Measurements from ENCODE around the gene ARAP1. TPM values are rescaled to one million over a fixed set of nuclear protein-coding genes. Genes with fewer than 3 reads are reported as not detected.

ARAP1 gene
- total and polyA plus RNA-seq, 2 of the 8 experiments (the other 6 are each of a cell fraction or from before 2014, with no cell fraction given) = 25.7 to 61.6 TPM

- Histone ChIP-seq H3K27me3 (replicated peaks in 1 of 4; ENCODE audit: control insufficient read depth in 3 of 4, extremely low read depth in 1 of 4, insufficient read depth in 3 of 4, low read length in 3 of 4) (peaks cover 0 to 29% (median 24%) of the 10 kb centered on the region in 4 experiments; a peak in 6 of 7 replicates), H3K9me3 (ENCODE audit: insufficient read depth in 2 of 2, low read depth in 1 of 2, low read length in 1 of 2) (peaks cover 5 to 8% of the 10 kb centered on the region in 2 experiments), H2BK12ac (ENCODE audit: low read depth, low read length) (no peak overlapping the region), H3K4me3 (ENCODE audit: extremely low read depth in 1 of 4, insufficient read depth in 2 of 4, low read depth in 3 of 4, low read length in 4 of 4) (no peak overlapping the region), H4K91ac (replicated peaks; ENCODE audit: insufficient read length, low read length) (no peak overlapping the region), H3K14ac (ENCODE audit: insufficient read length) (no peak overlapping the region), H2BK20ac (ENCODE audit: low read length) (no peak overlapping the region), H3K36me3 (ENCODE audit: control insufficient read depth in 2 of 4, insufficient read depth in 4 of 4, low read length in 3 of 4) (no peaks in the 10 kb centered on the region), H4K5ac (ENCODE audit: insufficient read length, low read depth, low read length) (no peak overlapping the region), H3K79me2 (ENCODE audit: control insufficient read depth in 1 of 2, insufficient read depth in 2 of 2, low read length in 2 of 2) (no peaks in the 10 kb centered on the region), H3K23ac (ENCODE audit: insufficient read length) (no peak overlapping the region), H4K8ac (ENCODE audit: extremely low read depth, insufficient read depth, low read length) (no peak overlapping the region), H2AK5ac (ENCODE audit: low read depth, low read length) (no peak overlapping the region), H3K56ac (replicated peaks; ENCODE audit: insufficient read length, low read depth, low read length) (peak overlapping the region; percentile 18), H3K9ac (replicated peaks in 1 of 4; ENCODE audit: extremely low read depth in 1 of 4, low read depth in 3 of 4, low read length in 3 of 4) (no peak overlapping the region), H2BK15ac (ENCODE audit: low read length) (no peak overlapping the region), H3K4me1 (replicated peaks in 1 of 4; ENCODE audit: control insufficient read depth in 3 of 4, insufficient read depth in 4 of 4, low read length in 3 of 4) (peaks cover 0 to 23% (median 17%) of the 10 kb centered on the region in 4 experiments; a peak in 6 of 7 replicates), H3K79me1 (ENCODE audit: low read depth, low read length) (no peaks in the 10 kb centered on the region), H3K4me2 (ENCODE audit: insufficient read depth in 1 of 2, low read depth in 2 of 2, low read length in 2 of 2) (no peak overlapping the region; a peak in 1 of 4 replicates), H3K18ac (ENCODE audit: extremely low read depth, low read length) (no peak overlapping the region), H3K4ac (replicated peaks; ENCODE audit: insufficient read length, low read depth, low read length) (no peak overlapping the region), H2BK120ac (replicated peaks; ENCODE audit: low read depth, low read length) (no peak overlapping the region), H4K20me1 (replicated peaks in 1 of 2; ENCODE audit: control insufficient read depth in 1 of 2, insufficient read depth in 2 of 2, low read length in 2 of 2) (peaks cover under 1 to 14% of the 10 kb centered on the region in 2 experiments), H3K27ac (ENCODE audit: low read depth, low read length) (no peak overlapping the region), H2AFZ (ENCODE audit: low read length) (no peak overlapping the region), H2BK5ac (ENCODE audit: low read depth, low read length) (no peak overlapping the region), H3K23me2 (ENCODE audit: low read depth, low read length) (peaks cover 8% of the 10 kb centered on the region; the same call in 1 of the 2 replicates)
- 80% methylated on average over 4 of the region's 4 CpGs; no CpG with 5 or more reads in 1 of the 2 experiments for WGBS, 2 experiments (ENCODE audit: extremely low coverage in 1 of 2, insufficient coverage in 1 of 2, insufficient read length in 1 of 2, insufficient replicate concordance in 2 of 2, low coverage in 1 of 2, low lambda C conversion rate in 2 of 2, missing lambda C conversion rate in 1 of 2)
- DNase-seq (ENCODE audit: low read depth in 1 of 2, low spot score in 2 of 2) = no peak
- POLR2A ChIA-PET (ENCODE audit: partially characterized antibody) = interaction anchor here (0.9 to 2.0 kb wide), 4 partner anchors 9 to 98 kb away, joined by 3 to 5 read pairs (median 4); no protein-coding TSS in a partner anchor
- FAIRE-seq = no peak
- CTCF ChIA-PET (ENCODE audit: partially characterized antibody) = interaction anchor here (0.8 to 19.1 kb wide), 7 partner anchors 11 to 201 kb away, joined by 3 to 384 read pairs (median 4); no protein-coding TSS in a partner anchor
- TF ChIP-seq RNF2 (IDR thresholded peaks at IDR 0.05; ENCODE audit: borderline replicate concordance, low read depth, low read length, missing control alignments, poor library complexity, severe bottlenecking) (no peak), GABPA (IDR thresholded peaks at IDR 0.05; ENCODE audit: borderline replicate concordance, insufficient read depth, low read length) (no peak), RAD21 (IDR thresholded peaks at IDR 0.05 in 1 of 2, conservative IDR thresholded peaks at IDR 0.05 in 1 of 2; ENCODE audit: low read depth in 2 of 2, low read length in 2 of 2) (no peak), SIN3A (conservative IDR thresholded peaks at IDR 0.05 in 1 of 2, IDR thresholded peaks at IDR 0.05 in 1 of 2; ENCODE audit: low read depth in 1 of 2, low read length in 2 of 2) (no peak), SRF (IDR thresholded peaks at IDR 0.05; ENCODE audit: low read depth, low read length) (no peak), RBBP5 (IDR thresholded peaks at IDR 0.05; ENCODE audit: borderline replicate concordance, low read depth, low read length) (no peak), CBX5 (IDR thresholded peaks at IDR 0.05; ENCODE audit: low read depth, low read length) (no peak), NANOG (IDR thresholded peaks at IDR 0.05; ENCODE audit: insufficient read depth, low read depth, low read length, poor library complexity, severe bottlenecking) (no peak), NRF1 (IDR thresholded peaks at IDR 0.05; ENCODE audit: low read depth, low read length) (no peak)
Measured at GRCh38 chr11:72672597-72673238, 79.5 kb downstream of the ARAP1 start.

All from H1 (cell line).